ENCODE data around the gene APOH.
A peak's percentile ranks its signal among the peaks of the same experiment; 100 is the strongest.

APOH gene

DNA sequence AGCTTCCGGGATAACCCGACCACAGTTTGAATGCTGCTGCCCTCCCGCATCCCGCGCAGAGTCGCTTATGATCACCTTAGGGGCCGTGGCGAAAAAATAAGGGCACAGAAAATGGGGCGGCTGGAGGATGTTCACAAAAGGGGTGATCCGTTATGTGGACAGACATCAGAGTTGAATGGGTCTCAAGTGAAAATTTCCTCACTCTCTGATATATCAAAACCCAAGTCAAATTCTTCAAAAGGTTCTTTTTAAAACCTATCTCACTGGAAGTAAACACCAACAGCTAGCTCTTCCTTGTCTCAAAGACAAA is 36.9 kb downstream of the APOH start:
- no peak for DNase-seq (ENCODE audit: low read depth in 2 of 2)

DNA sequence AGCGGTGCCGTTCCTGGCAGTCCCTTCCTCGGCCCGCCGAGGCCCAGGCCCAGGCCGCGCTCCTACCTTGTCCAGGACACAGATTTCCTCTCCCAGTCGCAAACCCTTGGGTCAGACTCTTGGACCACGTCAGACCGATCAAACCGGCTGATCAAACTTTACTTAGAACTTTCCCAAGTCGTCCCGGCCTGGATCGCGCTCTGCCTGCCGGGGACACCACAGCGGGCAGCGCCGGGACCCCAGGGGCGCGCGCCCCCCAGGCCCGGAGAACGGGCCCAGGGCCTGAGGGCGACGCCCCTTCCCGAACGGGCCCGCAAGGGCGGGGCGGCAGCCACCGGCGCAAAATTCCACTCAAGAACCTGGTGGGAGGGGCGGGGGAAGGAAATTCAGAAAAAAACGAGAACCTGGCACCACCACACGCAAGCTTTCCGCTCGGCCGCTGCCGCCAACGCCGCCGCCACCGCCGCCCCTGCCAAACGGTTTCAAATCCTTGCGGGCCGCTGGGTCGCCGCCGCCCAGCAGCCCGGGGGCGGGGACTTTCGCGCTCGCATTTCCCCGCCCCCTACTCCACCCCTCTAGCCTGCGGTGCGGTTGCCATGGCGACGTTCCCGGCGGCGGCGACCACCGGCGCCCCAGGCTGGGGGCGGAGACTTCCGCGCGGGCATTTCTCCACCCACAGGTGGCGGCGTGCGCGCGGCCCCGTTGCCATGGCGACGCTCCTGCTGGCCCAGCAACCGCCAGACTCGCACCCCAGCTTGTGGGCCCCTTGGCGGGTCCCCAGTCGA is 37.4 kb downstream of the APOH start, which contains the start of gene CEP112:
Gene CEP112 (minus strand): TSS at position 541 of the 785 bp plus-strand sequence.
- peak; percentile 86 to 89 for DNase-seq (ENCODE audit: low read depth in 2 of 2)

DNA sequence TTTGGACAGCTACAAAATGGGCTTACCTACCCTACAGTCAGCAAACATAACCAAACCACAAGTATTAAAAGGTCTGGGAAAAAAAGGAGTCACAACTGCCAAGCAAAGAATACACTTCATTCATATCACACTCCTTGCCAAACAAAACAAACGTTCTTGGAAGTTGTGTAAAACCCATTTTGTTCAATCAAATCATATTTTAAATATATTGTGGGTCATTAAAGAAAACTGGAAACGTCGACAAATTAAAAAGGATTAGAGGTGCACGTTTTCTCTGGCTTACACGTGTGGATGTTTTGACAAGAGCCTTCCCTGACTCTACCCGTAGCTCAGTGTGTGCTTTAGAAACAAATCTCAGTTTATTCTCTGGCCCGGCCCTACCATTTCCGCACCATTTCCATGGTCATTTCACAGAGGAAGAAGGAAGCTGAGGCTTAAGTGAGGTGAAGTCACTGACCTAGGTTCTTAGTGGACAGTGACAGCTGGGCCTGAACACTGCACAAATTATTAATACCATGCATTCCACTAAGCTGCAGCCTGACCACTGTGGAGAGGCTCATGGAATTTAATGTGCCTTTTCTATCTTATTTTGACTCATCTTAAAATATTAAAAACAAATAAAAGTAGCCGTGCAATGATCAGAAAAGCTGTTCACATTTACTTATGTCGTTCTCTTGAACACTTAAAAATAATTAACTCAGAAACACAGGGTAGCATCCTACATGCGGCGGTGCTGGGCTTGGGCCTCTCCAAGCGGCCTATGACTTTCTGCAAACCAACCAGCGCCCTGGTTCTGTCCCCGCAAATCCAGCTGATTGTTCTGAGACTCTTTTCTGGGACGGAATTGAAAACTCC is 38.2 kb downstream of the APOH start:
- no peak for DNase-seq (ENCODE audit: low read depth in 2 of 2)

DNA sequence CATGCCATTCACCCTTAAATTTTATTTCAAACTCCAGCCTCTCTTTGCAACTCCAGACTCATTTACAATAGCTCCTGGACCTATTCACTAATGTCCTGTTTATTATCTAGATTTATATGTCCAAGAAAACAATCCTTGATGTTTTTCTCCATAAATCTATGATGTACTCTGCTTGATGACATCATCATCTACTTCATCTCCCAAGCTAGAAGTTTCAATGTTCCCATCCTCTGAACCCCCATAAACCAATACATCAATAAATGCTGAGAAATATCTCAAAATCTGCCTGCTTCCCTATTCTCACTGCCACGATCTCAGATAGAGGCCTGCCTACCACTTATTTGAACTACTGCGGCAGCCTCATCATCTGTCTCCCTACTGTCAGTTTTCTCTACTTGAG is 41.5 kb downstream of the APOH start:
- DNase-seq (ENCODE audit: low read depth in 2 of 2): no peak

DNA sequence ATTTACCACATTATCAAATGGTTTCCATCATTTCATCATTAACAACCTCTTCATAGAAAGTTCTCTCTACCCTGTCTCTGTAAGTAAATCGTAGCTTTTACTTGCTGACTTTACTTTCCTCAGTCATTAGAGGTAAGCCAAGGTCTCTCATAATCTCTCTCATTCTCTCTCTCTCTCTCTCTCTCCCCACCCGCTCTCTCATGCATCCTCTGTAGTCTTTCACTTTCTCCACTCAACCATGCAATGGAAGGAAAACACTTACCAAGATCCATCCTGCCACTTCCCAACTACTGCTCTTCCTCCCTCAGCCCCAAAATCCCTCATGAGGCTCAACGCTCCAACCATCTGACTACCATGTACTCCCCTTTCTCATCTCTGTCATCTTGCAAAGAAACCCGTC is 43.4 kb downstream of the APOH start:
- no peak for DNase-seq (ENCODE audit: low read depth in 2 of 2)

DNA sequence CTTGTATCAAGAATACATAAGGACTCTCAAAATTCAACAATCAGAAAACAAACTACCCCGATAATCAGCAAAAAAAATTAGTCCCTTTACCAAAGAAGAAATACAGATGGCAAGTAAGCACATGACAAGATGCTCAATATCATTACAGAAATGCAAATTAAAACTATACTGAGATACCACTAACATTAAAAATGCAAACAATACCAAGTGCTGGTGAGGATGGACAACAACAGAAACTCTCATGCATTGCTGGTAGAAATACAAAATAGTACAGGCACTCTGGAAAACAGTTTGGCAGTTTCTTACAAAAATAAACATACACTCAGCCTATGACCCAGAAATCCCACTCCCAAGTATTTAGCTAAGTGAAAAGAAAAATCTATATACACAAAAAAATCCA is 44.8 kb downstream of the APOH start:
- no peak for DNase-seq (ENCODE audit: low read depth in 2 of 2)

DNA sequence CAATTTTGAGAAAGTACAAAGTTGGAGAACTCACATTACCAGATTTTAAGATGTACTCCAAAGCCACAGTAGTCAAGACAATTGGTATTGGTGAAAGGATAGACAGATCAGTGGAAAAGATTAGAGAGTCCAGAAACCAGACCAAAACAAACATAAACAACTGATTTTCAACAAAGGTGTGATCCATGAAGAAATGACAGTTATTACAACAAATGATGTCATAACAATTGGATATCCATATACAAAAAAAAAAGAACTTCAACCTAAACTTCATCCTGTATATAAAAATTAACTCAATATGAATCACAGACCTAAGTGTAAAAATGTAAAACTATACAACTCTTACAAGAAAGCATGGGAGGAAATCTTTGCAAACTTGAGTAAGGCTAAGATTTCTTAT is 45.7 kb downstream of the APOH start:
- no peak for DNase-seq (ENCODE audit: low read depth in 2 of 2)

DNA sequence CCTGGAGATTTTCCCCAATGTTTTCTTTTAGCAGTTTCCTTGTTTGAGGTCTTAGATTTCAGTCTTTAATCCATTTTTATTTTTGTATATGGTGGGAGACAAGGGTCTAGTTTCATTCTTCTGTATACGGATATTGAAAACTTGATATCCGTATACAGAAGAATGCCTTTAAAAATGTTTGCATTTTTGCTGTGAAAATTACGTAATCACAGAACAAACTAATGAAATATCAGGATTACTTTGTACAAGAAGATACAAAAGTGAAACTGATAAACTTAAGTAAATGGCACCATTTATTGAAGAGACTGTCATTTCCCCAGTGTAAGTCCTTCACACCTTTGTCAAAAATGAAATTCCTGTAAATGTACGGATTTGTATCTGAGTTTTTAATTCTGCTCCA is 50.6 kb downstream of the APOH start:
- no peak for DNase-seq (ENCODE audit: low read depth in 2 of 2)

DNA sequence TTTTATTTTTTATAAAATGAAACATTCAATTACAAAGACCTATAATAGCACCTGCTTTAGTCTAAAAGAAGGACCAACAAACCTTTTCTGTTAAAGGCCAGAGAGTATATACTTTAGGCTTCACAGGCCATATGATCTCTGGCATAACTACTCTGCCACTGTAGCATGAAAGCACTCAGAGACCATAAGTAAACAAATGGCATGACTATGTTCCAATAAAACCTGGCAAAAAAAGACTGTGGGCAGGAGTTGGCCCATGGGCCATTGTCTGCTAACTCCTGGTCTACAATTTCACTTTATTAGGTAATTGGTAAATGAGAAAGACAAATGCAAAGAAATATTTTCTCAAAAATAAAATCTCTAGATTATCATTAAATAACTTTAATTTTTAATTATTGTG is 52.2 kb downstream of the APOH start:
- no peak for DNase-seq (ENCODE audit: low read depth in 2 of 2)

DNA sequence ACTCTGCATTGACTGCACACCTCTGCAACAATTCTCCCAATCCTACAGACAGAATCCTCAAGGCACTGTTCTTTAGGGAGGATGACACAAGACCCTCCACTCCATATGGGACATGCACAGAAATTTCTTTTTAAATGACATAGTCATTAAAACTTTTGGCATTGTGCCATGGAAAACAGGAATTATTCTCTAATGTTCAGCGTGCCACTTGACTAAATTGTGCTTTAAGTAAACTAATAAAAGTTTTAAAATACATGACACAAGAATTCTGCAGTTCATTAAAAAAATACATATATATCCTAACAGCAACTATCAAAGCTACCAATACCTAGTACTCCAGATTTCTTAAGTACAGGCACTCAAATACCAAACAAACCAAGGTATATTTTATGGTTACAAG is 53.3 kb downstream of the APOH start:
- DNase-seq (ENCODE audit: low read depth in 2 of 2): no peak

DNA sequence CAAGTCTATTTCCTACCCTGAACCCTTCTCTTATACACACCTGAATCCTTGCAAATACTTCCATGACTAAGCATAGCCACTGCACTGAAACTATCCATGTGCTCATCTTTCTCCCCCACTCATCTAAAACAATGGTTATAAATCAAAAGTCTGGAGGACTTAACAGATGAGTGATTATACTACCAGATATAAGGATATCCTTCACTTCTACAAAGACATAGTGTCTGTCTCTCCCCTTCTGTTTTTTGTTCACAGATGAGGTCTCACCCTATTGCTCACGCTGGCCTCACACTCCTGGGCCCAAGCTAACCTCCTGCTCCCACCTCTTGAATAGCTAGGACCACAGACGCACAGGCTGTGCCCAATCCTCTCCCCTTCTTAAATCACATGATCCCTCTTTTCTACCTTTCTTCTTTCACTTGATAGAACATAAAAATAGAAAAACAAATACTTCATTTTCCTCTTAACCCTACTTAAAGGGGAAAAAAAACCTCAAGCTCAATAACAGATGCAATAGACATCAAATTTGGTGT is 56.5 kb downstream of the APOH start:
- no peak for DNase-seq (ENCODE audit: low read depth in 2 of 2)

DNA sequence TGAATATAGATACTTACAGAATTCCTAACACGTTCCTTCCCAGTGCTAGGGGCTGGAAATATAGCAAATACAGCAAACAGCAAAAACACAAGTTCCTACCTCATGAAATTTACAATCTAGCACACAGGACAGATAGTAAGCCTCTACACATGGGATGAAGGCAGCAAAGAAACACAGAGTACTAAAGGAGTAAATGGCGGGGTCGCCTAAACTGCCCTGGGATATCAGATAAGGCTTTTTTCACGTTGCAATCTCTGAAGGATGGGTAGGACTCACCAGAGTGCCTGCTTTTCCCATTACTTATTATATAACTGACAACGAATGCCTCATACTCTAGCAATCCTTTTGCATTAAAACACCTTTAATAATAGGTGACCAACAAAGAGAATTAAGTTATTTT is 57.1 kb downstream of the APOH start:
- DNase-seq (ENCODE audit: low read depth in 2 of 2): no peak

DNA sequence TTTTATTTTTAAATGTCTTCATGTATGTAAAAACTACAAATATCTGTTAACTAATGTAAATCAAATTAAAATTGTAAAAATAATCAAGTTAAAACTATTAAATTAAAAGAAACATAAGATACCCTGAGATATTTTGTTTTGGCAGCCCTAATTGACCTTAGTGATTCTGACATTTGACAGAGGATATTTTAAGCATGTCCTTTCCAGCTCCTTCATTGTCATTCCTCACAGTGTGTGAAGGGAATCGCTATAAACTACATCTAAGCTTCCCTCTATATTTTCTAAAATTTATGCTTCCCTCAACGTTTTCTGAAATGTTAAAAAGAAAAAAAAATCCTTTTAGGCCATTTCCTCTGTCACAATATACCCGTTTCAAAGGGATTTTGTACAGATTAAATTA is 57.5 kb downstream of the APOH start:
- DNase-seq (ENCODE audit: low read depth in 2 of 2): no peak

DNA sequence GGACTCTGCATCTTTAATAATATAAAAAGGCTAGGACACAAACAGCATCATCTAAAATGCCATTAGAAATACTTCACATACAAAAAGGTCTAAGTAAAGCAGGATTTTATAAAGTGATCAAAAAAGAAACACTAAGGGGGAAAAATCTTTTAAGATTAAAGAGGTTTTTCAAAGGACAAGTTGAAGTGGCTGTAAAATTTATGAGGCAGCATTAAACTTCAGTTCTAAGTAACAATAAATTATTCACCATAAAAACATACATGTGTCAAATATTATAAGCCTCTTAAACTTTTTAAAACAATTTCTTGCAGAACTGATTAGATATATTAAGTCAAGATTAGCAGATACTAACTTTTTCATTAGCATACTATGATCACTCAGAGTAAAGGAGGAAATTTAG is 58.0 kb downstream of the APOH start:
- no peak for DNase-seq (ENCODE audit: low read depth in 2 of 2)

DNA sequence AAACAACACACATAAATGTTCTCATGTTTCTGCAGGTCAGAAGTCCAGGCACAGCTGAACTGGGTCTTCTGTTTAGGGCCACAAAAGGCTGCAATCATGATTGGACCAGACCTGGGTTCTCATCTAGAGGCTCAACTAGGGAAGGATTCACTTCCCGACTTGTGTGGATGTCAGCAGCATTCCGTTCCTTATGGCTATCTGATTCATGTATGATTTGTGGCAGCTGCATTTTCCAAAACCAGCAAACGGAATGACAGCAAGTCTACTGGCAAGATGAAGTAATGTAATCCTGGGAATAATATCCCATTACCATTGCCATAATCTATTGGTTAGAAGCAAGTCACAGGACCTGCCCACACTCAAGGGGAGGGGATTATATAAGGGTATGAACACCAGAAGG is 59.4 kb downstream of the APOH start:
- no peak for DNase-seq (ENCODE audit: low read depth in 2 of 2)

DNA sequence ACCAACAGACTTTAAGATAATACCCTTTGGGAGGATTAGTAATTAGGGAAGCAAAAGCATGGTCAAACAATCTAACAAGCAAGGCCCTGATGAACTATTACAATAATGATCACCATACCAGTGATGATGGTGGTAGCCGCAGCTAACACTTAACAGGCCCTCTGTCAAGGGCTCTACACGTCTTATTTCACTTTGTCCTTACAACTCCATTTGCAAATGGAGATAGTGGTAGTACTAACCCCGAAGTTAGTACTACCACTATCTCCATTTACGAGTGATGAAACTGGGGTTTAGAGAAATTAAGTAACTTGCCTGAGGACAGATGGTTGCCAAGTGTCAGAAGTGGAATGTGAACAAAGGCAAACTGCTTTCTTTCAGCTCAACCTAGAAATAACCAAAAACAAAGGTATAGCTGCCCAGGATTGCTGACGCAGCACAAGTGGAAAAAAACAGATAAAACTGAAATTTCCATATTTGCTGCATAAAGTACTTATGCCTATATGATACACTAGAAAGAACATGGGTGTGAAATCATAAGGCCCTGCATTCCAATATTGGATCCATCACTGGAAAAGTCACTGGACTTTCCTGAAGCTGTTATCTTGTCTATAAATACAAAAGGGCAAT is 61.9 kb downstream of the APOH start:
- DNase-seq (ENCODE audit: low read depth in 2 of 2): no peak

DNA sequence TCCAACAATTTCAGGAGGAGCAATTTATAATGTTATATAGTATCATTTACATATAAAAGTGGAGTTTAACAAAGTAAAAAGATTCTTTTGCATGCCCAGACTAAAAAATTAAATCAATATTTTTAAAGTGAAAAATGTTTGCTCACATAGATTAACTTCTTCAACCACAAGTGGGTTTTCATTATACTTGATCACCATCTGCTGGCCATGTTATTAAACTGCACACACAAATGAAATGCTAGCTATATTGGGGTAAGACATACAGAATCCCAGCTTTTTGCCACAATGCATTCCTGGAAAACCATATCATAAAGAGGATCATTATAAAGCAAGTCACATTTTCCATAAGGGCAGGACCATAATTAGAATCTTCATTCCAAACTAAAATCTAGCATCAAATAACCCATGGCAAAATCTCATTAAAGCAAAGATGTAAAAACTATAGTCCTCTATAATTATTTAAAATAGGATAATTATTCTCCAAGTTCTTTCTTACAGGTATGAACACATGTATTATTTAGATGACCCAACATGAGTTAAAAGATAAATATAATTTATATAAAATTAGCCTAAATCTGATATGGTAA is 63.6 kb downstream of the APOH start:
- no peak for DNase-seq (ENCODE audit: low read depth in 2 of 2)

All from activated CD8-positive, alpha-beta memory T cell treated with anti-CD3 and anti-CD28 coated beads for 4 hours (primary cell).